Esophagus (tissue), 2 donors: ENCODE measurements around the gene SLC22A12. TPM values are rescaled to one million over a fixed set of nuclear protein-coding genes. Genes with fewer than 3 reads are reported as not detected.
"Not testable (repeated sequence)": the region's sequence is repeated elsewhere in the genome, so short reads cannot be mapped to it uniquely, and the experiment has no call there.

Experiments used
- H3K27ac ChIP-seq, 2 donors: one replicate each; pipeline ENCODE4 v1.5.1; 2013; ENCODE audit warnings: low read depth in 2 of 2, mild to moderate bottlenecking in 2 of 2, inconsistent platforms in 1 of 2, low read length in 1 of 2, moderate library complexity in 1 of 2
- H3K27me3 ChIP-seq, 2 donors: one replicate each; pipeline ENCODE4 v1.6.1; 2013; ENCODE audit warnings: low read length in 2 of 2, control low read depth in 1 of 2, mild to moderate bottlenecking in 1 of 2; ENCODE audit not compliant: insufficient read depth in 2 of 2, control insufficient read depth in 1 of 2
- H3K36me3 ChIP-seq, 2 donors: one replicate each; pipeline ENCODE4 v1.6.1; 2013; ENCODE audit warnings: low read length in 1 of 2; ENCODE audit not compliant: control insufficient read depth in 2 of 2, insufficient read depth in 2 of 2
- H3K4me1 ChIP-seq, 2 donors: one replicate each; pipeline ENCODE4 v1.6.1; 2013; ENCODE audit warnings: low read length in 1 of 2; ENCODE audit not compliant: control insufficient read depth in 2 of 2, insufficient read depth in 2 of 2
- H3K4me3 ChIP-seq, 2 donors: one replicate each; pipeline ENCODE4 v1.5.1; 2013; ENCODE audit warnings: low read length in 2 of 2, mild to moderate bottlenecking in 2 of 2, low read depth in 1 of 2, moderate library complexity in 1 of 2
- H3K9me3 ChIP-seq, 2 donors: one replicate each; pipeline ENCODE4 v1.6.1; 2013; ENCODE audit warnings: mild to moderate bottlenecking in 2 of 2, low read depth in 1 of 2, low read length in 1 of 2, moderate library complexity in 1 of 2; ENCODE audit not compliant: control insufficient read depth in 2 of 2, insufficient read depth in 1 of 2
- WGBS, 2 donors: extraction: QIAGEN DNeasy Blood & Tissue Kit; methylation state at CpG; one replicate each; pipeline ENCODE4 v1.1.7; 2013; 5-methylcytosine and 5-hydroxymethylcytosine counted together
- polyA plus RNA-seq, 2 donors: library from polyadenylated mRNA; stranded (reverse); fragments of 200-250 nt; gene quantifications; one replicate each; pipeline ENCODE4 v1.2.3, GENCODE V29; 2013
- donor health status: healthy with polysubstance abuse.
- donor health status: Bipolar disorder and iron deficiency.

Gene SLC22A12
- polyA plus RNA-seq, 2 donors = not detected

DNA sequence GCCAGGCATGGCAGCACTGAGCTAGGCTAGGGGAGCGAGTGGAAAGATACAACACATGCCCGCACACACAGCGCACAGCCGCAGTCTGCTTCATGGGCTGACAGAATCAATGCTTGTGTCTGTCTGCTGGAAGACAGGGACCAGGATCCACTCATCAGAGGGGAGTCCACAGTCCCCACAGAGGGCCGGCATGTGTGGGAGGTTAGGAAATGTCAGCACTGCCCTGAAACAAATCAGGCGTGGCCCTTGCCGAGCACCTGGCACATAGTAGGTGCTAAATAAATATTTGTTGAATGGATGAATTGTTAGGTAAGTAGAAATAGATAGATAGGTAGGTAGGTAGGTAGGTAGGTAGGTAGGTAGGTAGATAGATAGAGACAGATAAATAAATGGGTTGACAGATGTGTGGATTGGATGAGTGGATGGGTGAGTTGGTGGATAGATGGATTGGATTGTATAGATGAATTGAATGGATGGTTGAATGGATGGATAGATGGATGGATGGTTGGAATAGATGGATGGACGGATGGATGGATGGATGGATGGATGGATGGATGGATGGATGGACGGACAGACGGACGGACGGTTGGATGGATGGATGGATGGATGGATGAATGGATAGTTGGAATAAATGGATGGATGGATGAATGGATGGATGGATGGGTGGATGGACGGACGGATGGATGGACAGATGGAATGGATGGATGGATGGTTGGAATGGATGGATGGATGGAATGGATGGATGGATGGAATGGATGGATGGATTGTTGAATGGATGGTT is 3.3 kb downstream of the SLC22A12 start:
- Histone ChIP-seq H3K27me3 (no peaks in the 10 kb centered on the region), H3K4me3 (no peak overlapping the region), H3K9me3 (peaks cover 0 to 6% of the 10 kb centered on the region in 2 donors), H3K27ac (no peak overlapping the region), H3K36me3 (no peaks in the 10 kb centered on the region), H3K4me1 (no peaks in the 10 kb centered on the region)
- WGBS, 2 donors = 89 to 95% methylated on average over 14 of the region's 14 CpGs

DNA sequence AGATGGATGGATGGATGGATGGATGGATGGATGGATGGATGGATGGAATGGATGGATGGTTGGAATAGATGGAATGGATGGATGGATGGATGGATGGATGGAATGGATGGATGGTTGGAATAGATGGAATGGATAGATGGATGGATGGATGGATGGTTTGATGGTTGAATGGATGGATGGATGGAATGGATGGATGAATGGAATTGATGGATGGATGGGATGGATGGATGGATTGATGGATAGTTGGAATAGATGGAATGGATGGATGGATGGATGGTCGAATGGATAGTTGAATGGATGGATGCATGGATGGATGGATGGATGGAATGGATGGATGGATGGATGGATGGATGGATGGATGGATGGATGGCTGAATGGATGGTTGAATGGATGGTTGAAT is 4.9 kb downstream of the SLC22A12 start:
- H3K27me3 ChIP-seq, H3K4me1 ChIP-seq, H3K4me3 ChIP-seq, H3K9me3 ChIP-seq, H3K27ac ChIP-seq, H3K36me3 ChIP-seq: not testable (repeated sequence)
- WGBS, 2 donors = 59 to 60% methylated on average over 1 of the region's 1 CpG

DNA sequence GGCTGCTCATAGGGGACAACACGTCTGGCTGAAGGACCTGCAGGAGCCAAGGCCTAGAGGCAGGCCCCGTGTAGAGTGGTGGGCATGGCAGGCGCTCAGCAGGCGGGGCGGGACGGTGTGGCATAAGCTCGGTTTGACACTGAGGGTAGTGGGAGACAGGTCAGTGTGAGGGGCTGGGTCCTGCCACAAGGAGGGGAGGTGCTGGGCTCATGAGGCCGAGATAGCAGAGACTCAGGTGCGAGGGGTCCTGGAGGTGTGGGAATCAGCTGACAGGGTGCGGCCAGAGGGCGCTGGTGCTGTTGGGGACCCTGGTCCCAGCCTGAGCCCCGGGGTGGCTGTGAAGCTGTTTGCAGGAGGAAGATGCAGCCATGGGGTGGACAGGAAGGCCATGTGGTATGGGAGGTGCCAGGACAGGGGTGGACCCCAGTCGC is 6.7 kb downstream of the SLC22A12 start:
- Histone ChIP-seq H3K9me3 (peaks cover 0 to 4% of the 10 kb centered on the region in 2 donors), H3K27me3 (no peaks in the 10 kb centered on the region), H3K27ac (no peak overlapping the region), H3K4me3 (no peak overlapping the region), H3K36me3 (no peaks in the 10 kb centered on the region), H3K4me1 (no peaks in the 10 kb centered on the region)
- WGBS, 2 donors = 85 to 93% methylated on average over 13 of the region's 13 CpGs

DNA sequence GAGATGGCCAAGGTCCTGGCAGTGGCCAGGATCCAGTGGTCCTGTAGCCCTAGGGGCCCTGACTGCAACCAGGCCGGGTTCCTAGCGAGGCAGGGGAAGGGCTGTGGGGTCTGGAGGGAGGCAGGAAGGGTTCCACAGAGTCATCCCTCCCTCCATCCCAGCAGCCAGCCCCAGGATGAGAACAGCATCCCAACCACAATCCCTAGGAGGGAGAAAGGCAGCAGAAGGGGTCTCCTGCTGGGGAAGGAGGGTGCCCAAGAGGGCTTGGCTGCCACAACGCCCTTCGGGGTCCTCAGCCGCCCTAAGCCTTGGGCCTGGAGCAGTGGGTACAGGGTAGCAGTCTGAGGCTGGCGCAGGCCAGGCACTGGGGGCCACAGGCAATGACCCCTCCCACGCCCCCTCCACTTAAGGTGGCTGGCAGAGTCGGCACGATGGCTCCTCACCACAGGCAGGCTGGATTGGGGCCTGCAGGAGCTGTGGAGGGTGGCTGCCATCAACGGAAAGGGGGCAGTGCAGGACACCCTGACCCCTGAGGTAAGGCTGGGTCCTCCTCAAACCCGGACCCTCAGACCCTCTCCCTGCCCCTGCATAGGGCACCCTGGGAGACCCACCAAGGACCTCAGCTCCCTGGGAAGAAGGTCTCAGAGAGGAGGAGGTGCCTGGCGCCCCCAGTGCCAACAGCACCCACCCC is 7.2 kb downstream of the SLC22A12 start:
- WGBS, 2 donors = 85 to 89% methylated on average over 11 to 12 of the region's 12 CpGs

DNA sequence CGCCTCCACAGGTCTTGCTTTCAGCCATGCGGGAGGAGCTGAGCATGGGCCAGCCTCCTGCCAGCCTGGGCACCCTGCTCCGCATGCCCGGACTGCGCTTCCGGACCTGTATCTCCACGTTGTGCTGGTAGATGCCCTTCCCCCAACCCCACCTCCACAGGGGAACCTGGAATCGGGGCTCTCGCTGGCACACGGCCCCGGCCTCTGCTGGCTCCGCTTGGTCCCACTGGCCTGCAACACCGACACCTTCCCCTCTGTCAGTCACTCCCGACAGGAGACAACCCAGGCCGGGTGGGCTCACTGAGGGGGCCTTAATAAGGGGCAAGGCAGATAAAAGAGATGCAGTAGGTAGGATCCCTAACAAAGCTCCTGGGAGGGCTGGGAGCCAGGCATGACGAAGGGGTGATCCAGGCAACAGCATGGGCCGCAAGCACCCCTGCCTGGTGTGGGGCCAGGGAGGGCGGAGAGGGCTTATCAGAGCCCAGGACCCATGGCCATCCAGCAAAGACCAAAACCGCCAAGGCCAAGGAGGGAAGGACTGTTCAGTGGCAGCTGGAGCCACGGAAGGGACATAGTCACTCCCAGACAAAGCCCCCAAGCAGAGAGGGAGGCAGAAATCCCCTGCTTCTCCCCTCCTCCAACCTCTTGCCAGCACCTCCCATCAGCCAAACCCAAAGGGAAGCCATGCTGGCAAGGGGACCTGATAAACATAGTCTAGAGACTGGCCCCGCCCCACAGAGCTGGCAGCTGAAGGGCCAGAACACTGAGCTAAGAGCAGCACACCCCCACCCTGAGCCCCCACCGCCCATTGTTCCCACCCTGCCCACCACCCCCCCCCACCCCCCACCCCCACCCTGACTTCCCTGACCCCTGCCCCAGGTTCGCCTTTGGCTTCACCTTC is 8.0 kb downstream of the SLC22A12 start:
- no peaks in the 10 kb centered on the region for H3K27me3 ChIP-seq
- no peaks in the 10 kb centered on the region for H3K36me3 ChIP-seq
- H3K9me3 ChIP-seq = peaks cover 0 to 4% of the 10 kb centered on the region in 2 donors
- 77 to 83% methylated on average over 22 to 23 of the region's 23 CpGs for WGBS, 2 donors
- H3K4me3 ChIP-seq = no peak overlapping the region
- H3K4me1 ChIP-seq = no peaks in the 10 kb centered on the region
- no peak overlapping the region for H3K27ac ChIP-seq

More for the DNA sequence above, 7.2 kb downstream of the SLC22A12 start:
- no peak overlapping the region for H3K27ac ChIP-seq
- no peak overlapping the region for H3K4me3 ChIP-seq
- H3K9me3 ChIP-seq = peaks cover 0 to 4% of the 10 kb centered on the region in 2 donors
- H3K27me3 ChIP-seq = no peaks in the 10 kb centered on the region
- H3K36me3 ChIP-seq = no peaks in the 10 kb centered on the region
- no peaks in the 10 kb centered on the region for H3K4me1 ChIP-seq

DNA sequence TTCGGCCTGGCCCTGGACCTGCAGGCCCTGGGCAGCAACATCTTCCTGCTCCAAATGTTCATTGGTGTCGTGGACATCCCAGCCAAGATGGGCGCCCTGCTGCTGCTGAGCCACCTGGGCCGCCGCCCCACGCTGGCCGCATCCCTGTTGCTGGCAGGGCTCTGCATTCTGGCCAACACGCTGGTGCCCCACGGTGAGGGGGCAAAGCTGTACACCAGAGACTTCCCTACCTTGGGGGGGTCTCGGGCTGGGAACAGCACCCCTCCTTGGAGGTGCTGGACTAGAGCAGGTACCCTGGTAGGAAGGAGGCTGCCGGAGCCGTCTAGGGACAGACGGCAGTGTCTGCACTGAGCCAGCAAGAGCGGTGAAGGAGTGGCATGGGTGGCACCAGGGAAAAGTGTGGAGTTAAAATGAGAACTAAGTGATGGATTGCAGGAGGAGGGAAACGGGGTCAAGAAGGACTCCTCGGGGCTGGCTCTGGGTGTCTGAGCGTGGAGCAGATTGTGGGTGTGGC is 8.7 kb downstream of the SLC22A12 start:
- Histone ChIP-seq H3K9me3 (peaks cover 0 to 4% of the 10 kb centered on the region in 2 donors), H3K4me1 (no peaks in the 10 kb centered on the region), H3K36me3 (no peaks in the 10 kb centered on the region), H3K27ac (no peak overlapping the region), H3K4me3 (no peak overlapping the region), H3K27me3 (no peaks in the 10 kb centered on the region)
- WGBS, 2 donors = 83 to 84% methylated on average over 17 of the region's 17 CpGs

DNA sequence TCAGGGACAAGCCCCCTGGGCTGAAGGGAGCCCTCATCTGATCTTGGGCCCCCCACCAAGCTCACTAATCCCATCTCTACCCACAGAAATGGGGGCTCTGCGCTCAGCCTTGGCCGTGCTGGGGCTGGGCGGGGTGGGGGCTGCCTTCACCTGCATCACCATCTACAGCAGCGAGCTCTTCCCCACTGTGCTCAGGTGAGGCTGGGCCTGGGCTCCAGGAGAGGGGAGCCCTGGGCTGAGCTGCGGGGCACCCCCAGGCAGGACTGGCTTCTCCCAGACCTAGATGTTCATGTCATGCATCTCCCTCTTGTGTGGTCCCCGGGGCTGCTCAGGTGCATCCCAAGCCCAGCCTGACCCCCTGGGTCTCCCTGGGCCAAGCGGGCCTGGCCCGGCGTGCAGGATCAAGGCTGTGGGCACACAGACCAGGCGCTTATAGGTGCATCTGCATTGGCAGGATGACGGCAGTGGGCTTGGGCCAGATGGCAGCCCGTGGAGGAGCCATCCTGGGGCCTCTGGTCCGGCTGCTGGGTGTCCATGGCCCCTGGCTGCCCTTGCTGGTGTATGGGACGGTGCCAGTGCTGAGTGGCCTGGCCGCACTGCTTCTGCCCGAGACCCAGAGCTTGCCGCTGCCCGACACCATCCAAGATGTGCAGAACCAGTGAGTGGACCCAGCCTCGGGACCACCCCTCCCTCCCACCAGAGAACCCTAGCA is 9.4 kb downstream of the SLC22A12 start:
- peaks cover 0 to 4% of the 10 kb centered on the region in 2 donors for H3K9me3 ChIP-seq
- H3K4me1 ChIP-seq = no peaks in the 10 kb centered on the region
- WGBS, 2 donors = 84 to 89% methylated on average over 19 of the region's 19 CpGs
- no peak overlapping the region for H3K27ac ChIP-seq
- no peaks in the 10 kb centered on the region for H3K36me3 ChIP-seq
- no peaks in the 10 kb centered on the region for H3K27me3 ChIP-seq
- no peak overlapping the region for H3K4me3 ChIP-seq

DNA sequence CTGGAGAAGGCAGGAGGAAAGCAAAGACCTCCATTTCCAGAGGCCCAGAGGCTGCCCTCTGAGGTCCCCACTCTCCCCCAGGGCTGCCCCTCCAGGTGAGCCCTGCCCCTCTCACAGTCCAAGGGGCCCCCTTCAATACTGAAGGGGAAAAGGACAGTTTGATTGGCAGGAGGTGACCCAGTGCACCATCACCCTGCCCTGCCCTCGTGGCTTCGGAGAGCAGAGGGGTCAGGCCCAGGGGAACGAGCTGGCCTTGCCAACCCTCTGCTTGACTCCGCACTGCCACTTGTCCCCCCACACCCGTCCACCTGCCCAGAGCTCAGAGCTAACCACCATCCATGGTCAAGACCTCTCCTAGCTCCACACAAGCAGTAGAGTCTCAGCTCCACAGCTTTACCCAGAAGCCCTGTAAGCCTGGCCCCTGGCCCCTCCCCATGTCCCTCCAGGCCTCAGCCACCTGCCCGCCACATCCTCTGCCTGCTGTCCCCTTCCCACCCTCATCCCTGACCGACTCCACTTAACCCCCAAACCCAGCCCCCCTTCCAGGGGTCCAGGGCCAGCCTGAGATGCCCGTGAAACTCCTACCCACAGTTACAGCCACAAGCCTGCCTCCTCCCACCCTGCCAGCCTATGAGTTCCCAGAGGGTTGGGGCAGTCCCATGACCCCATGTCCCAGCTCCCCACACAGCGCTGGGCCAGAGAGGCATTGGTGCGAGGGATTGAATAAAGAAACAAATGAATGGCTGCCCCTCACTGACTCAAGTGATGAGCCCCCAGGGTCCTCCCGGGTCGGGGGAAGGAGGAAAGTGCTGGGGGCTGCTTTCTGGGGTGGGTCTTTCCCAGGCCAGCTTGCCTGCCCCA is 10.8 kb downstream of the SLC22A12 start:
- Histone ChIP-seq H3K4me1 (no peaks in the 10 kb centered on the region), H3K27me3 (no peaks in the 10 kb centered on the region), H3K27ac (no peak overlapping the region), H3K4me3 (no peak overlapping the region), H3K36me3 (no peaks in the 10 kb centered on the region), H3K9me3 (no peaks in the 10 kb centered on the region)
- WGBS, 2 donors = 76 to 77% methylated on average over 12 of the region's 12 CpGs
